Measurements from ENCODE around the gene PAPSS2. TPM values are rescaled to one million over a fixed set of nuclear protein-coding genes. Genes with fewer than 3 reads are reported as not detected.

The PAPSS2 gene
- total RNA-seq, 4 donors from 2014 or later = 4.4 to 20.1 (median 14.1) TPM

DNA sequence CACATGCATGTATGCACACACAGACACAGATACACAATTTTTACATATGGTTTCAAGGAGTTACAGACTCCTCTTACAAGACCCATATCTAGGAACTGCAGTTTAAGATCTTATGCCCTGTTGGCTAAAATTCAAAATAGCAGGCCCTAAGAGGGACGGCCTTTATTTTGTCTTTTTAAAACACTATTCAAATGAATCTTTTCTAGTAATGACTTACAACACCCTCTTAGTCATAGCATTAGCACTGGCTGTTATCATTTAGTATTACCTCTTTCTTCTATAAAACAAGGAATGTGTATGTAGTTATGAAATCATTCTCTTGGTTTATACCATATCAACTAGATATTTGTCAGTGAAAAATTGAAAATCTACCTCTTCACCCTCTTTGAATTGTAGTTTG is 15.3 kb downstream of the PAPSS2 start:
- WGBS, 2 donors (ENCODE audit: low coverage in 1 of 2) = 60 to 64% methylated on average over 1 of the region's 1 CpG
- H3K27ac ChIP-seq = no peak overlapping the region
- no peaks in the 10 kb centered on the region for H3K36me3 ChIP-seq
- no peaks in the 10 kb centered on the region for H3K9me3 ChIP-seq
- no peaks in the 10 kb centered on the region for H3K27me3 ChIP-seq
- TF ChIP-seq EP300 (IDR thresholded peaks at IDR 0.05) (no peak), POLR2AphosphoS5 (IDR thresholded peaks at IDR 0.05) (no peak), POLR2A (IDR thresholded peaks at IDR 0.05) (no peak)
- TF ChIP-seq, protein P1, sequence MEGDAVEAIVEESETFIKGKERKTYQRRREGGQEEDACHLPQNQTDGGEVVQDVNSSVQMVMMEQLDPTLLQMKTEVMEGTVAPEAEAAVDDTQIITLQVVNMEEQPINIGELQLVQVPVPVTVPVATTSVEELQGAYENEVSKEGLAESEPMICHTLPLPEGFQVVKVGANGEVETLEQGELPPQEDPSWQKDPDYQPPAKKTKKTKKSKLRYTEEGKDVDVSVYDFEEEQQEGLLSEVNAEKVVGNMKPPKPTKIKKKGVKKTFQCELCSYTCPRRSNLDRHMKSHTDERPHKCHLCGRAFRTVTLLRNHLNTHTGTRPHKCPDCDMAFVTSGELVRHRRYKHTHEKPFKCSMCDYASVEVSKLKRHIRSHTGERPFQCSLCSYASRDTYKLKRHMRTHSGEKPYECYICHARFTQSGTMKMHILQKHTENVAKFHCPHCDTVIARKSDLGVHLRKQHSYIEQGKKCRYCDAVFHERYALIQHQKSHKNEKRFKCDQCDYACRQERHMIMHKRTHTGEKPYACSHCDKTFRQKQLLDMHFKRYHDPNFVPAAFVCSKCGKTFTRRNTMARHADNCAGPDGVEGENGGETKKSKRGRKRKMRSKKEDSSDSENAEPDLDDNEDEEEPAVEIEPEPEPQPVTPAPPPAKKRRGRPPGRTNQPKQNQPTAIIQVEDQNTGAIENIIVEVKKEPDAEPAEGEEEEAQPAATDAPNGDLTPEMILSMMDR (IDR thresholded peaks at IDR 0.05) = no peak
- H3K4me3 ChIP-seq = no peak overlapping the region
- no peaks in the 10 kb centered on the region for H3K4me1 ChIP-seq
- ATAC-seq = no peak

DNA sequence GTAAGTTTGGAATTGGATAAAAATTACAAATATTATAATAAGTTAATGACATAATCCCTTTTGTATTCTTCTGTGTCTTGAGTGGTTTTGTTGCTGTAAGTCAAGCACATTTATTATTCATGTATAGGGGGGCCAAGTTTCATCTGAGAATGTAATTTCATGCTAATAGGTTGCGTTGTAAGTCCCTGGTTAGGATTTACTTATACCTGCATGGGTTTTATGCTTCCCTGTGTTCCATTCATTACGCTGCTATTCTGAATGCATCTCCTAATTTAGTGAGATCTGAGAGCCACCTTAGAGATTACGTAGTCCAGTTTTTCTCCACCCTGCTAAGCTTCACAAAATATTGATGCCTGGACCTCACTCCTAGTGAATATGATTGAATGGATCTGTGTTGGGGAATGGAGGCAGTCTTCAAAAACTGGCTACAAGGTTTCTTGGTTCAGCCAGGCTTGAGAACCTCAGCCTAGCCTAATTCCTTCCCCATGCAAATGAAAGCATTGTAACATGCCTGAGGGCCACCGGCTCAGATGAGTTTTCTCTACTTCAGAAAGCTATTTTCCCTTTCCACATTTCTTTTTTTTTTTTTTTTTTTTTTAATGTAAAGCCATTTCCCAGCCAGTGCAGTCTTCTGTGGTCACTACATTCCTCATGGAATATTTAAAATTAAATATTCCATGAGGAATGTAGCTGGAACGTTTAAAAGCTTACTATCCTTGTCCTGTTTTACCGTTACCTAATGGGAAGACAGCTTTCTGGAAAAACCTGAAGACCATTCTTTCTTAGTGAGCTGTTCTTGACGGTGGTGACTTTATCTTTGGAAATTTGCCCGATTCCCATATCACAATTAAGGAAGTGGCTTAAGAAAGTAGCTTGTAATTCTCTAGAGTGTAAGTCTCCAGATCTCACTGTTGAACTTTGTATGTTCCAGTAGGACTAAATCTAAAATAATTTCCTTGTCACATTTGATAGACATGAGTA is 16.0 kb downstream of the PAPSS2 start:
- no peak for ATAC-seq
- TF ChIP-seq POLR2AphosphoS5 (IDR thresholded peaks at IDR 0.05) (no peak), POLR2A (IDR thresholded peaks at IDR 0.05) (no peak), EP300 (IDR thresholded peaks at IDR 0.05) (no peak)
- TF ChIP-seq, protein P1 (IDR thresholded peaks at IDR 0.05) = no peak

DNA sequence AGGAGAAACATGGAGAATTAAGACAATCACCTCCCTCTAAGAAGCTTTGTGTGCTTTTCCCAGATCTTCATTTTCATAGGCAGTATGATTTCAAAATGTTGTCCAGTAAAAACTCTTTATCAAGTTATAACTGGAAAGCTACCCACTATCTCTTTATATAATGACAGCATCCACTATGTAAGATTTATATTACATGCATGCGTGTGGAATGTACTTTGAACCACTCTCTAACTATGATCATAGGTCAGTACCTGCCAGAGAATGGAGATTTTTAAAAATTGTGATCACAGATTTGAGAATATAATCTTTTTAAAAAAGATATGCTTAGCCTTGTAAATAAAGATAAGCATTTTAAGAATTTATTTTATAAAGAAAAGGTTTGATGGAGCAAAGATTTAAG is 17.9 kb downstream of the PAPSS2 start:
- no peak for ATAC-seq
- Histone ChIP-seq H3K9me3 (no peaks in the 10 kb centered on the region), H3K27me3 (no peaks in the 10 kb centered on the region), H3K36me3 (no peaks in the 10 kb centered on the region), H3K4me3 (no peak overlapping the region), H3K4me1 (no peaks in the 10 kb centered on the region), H3K27ac (no peak overlapping the region)
- TF ChIP-seq EP300 (IDR thresholded peaks at IDR 0.05) (no peak), POLR2A (IDR thresholded peaks at IDR 0.05) (no peak), POLR2AphosphoS5 (IDR thresholded peaks at IDR 0.05) (no peak)
- TF ChIP-seq, protein P1 (IDR thresholded peaks at IDR 0.05) = no peak
- WGBS, 2 donors (ENCODE audit: low coverage in 1 of 2) = 90 to 100% methylated on average over 1 of the region's 1 CpG

More for the DNA sequence above, 16.0 kb downstream of the PAPSS2 start:
- Histone ChIP-seq H3K27ac (no peak overlapping the region), H3K36me3 (no peaks in the 10 kb centered on the region), H3K9me3 (no peaks in the 10 kb centered on the region), H3K4me3 (no peak overlapping the region), H3K27me3 (no peaks in the 10 kb centered on the region), H3K4me1 (no peaks in the 10 kb centered on the region)
- WGBS, 2 donors (ENCODE audit: low coverage in 1 of 2) = 60 to 85% methylated on average over 7 to 8 of the region's 8 CpGs

DNA sequence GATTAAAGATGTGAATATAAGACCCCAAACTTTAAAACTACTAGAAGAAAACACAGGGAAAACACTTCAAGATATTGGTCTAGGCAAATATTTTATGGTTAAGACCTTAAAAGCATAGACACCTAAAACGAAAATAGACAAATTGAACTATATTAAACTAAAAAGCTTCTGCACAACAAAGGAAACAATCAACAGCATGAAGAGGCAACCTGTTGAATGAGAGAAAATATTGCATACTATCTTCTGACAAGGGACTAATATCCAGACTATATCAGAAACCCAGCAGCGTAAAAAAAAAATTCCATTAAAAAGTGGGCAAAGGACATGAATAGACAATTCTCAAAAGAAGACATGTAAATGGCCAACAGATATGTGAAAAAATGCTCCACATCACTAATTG is 18.6 kb downstream of the PAPSS2 start:
- H3K4me1 ChIP-seq = no peaks in the 10 kb centered on the region
- no peak overlapping the region for H3K4me3 ChIP-seq
- no peak overlapping the region for H3K27ac ChIP-seq
- H3K27me3 ChIP-seq = no peaks in the 10 kb centered on the region
- TF ChIP-seq EP300 (IDR thresholded peaks at IDR 0.05) (no peak), POLR2A (IDR thresholded peaks at IDR 0.05) (no peak), POLR2AphosphoS5 (IDR thresholded peaks at IDR 0.05) (no peak)
- TF ChIP-seq, protein P1 (IDR thresholded peaks at IDR 0.05) = no peak
- ATAC-seq = no peak
- H3K9me3 ChIP-seq = no peaks in the 10 kb centered on the region
- no peaks in the 10 kb centered on the region for H3K36me3 ChIP-seq
- WGBS, 2 donors (ENCODE audit: low coverage in 1 of 2) = 89 to 100% methylated on average over 1 to 2 of the region's 2 CpGs

DNA sequence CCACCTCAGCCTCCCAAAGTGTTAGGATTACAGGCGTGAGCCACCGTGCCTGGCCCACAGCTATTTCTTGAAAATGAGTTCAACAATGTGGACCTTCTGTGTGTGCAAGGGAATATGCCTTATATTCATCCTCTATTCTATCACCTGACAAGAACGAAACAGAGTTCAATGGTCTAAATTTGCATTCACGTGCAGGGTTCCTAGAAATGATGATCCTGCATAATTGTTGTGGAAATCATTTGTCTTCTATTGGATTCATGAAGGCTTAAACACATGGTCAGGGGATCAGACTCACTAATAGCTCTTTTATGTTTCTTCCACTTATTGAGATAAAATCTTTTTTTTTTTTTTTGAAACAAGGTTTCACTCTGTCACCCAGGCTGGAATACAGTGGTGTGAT is 23.7 kb downstream of the PAPSS2 start:
- Histone ChIP-seq H3K36me3 (no peaks in the 10 kb centered on the region), H3K27me3 (no peaks in the 10 kb centered on the region), H3K4me3 (no peak overlapping the region), H3K9me3 (no peaks in the 10 kb centered on the region), H3K27ac (no peak overlapping the region), H3K4me1 (peaks cover 0 to 14% (median 0%) of the 10 kb centered on the region in 3 donors)
- WGBS, 2 donors (ENCODE audit: low coverage in 1 of 2) = 100% methylated on average over 4 of the region's 4 CpGs
- ATAC-seq = no peak
- TF ChIP-seq EP300 (IDR thresholded peaks at IDR 0.05) = no peak
- TF ChIP-seq POLR2A (IDR thresholded peaks at IDR 0.05) = no peak
- TF ChIP-seq, protein P1 (IDR thresholded peaks at IDR 0.05) = no peak
- TF ChIP-seq POLR2AphosphoS5 (IDR thresholded peaks at IDR 0.05) = no peak
